WTC11 (cell line): ENCODE measurements around the gene ZNF668. TPM values are rescaled to one million over a fixed set of nuclear protein-coding genes. Genes with fewer than 3 reads are reported as not detected.

Experiments used
- ATAC-seq: fragments of 200-7000 bp; cut with Tn5 transposase; 2 replicates; pipeline ENCODE4 v1.10.0; 2021; ENCODE audit warnings: mild to moderate bottlenecking, moderate library complexity
- CTCF ChIA-PET: fragments of 300-600 bp; sonication (Branson Sonifier 250); formaldehyde crosslinking; loops from one replicate; lab custom pipeline; 2021; ENCODE audit warnings: antibody characterized with exemption; lab: Charles Lee
- POLR2A ChIA-PET: fragments of 350-600 bp; sonication (Branson Sonifier 250); formaldehyde crosslinking; loops from one replicate; lab custom pipeline; 2021; ENCODE audit warnings: antibody characterized with exemption; lab: Charles Lee
- DNase-seq: peaks from one replicate; pipeline ENCODE4 v3.0.0; 2021; ENCODE audit warnings: low spot score
- H3K27ac Mint-ChIP-seq: 2 replicates; pipeline ENCODE4 v1.8.0; 2021; ENCODE audit warnings: mixed read lengths
- H3K27me3 Mint-ChIP-seq: 2 replicates; pipeline ENCODE4 v1.8.0; 2021; ENCODE audit warnings: low read depth, mild to moderate bottlenecking, moderate library complexity, mixed read lengths
- H3K36me3 Mint-ChIP-seq: 2 replicates; pipeline ENCODE4 v1.8.0; 2021; ENCODE audit warnings: mixed read lengths
- H3K4me1 Mint-ChIP-seq: 2 replicates; pipeline ENCODE4 v1.8.0; 2022; ENCODE audit warnings: mixed read lengths
- H3K4me3 Mint-ChIP-seq: 2 replicates; pipeline ENCODE4 v1.8.0; 2021; ENCODE audit warnings: mild to moderate bottlenecking, moderate library complexity, mixed read lengths
- H3K9me3 Mint-ChIP-seq: 2 replicates; pipeline ENCODE4 v1.8.0; 2021; ENCODE audit warnings: mixed read lengths
- ATF2 ChIP-seq: sonication (generic); formaldehyde crosslinking; IDR thresholded peaks from 2 replicates; pipeline ENCODE4 v1.8.1; 2022; ENCODE audit warnings: low read depth, missing genetic modification reagents, borderline replicate concordance
- CDX4 ChIP-seq: fragments of 250-450 bp; sonication (Bioruptor Pico); IDR thresholded peaks from 2 replicates; pipeline ENCODE4 v1.9.0; 2021; ENCODE audit warnings: moderate library complexity, mild to moderate bottlenecking, inconsistent platforms, borderline replicate concordance
- CREB1 ChIP-seq: sonication (generic); formaldehyde crosslinking; IDR thresholded peaks from 2 replicates; pipeline ENCODE4 v1.8.0; 2023; ENCODE audit warnings: mild to moderate bottlenecking, missing genetic modification reagents
- FOXJ3 ChIP-seq: sonication (generic); formaldehyde crosslinking; IDR thresholded peaks from 2 replicates; pipeline ENCODE4 v1.9.0; 2021; ENCODE audit warnings: missing genetic modification reagents, mild to moderate bottlenecking, borderline replicate concordance
- FOXP1 ChIP-seq: sonication (generic); formaldehyde crosslinking; IDR thresholded peaks from 2 replicates; pipeline ENCODE4 v1.8.0; 2022; ENCODE audit warnings: missing genetic modification reagents, mild to moderate bottlenecking, moderate library complexity, borderline replicate concordance
- MXD4 ChIP-seq: fragments of 250-450 bp; sonication (Bioruptor Pico); IDR thresholded peaks from 2 replicates; pipeline ENCODE4 v1.8.0; 2021; ENCODE audit warnings: mild to moderate bottlenecking, moderate library complexity, borderline replicate concordance
- NFE2L1 ChIP-seq: sonication (generic); formaldehyde crosslinking; IDR thresholded peaks from 2 replicates; pipeline ENCODE4 v1.8.1; 2023; ENCODE audit warnings: missing genetic modification reagents
- NR2C2 ChIP-seq: sonication (generic); formaldehyde crosslinking; IDR thresholded peaks from 2 replicates; pipeline ENCODE4 v1.8.0; 2022; ENCODE audit warnings: mild to moderate bottlenecking, missing genetic modification reagents
- NR3C1 ChIP-seq: sonication (generic); formaldehyde crosslinking; conservative IDR thresholded peaks from 2 replicates; pipeline ENCODE4 v1.8.1; 2023; ENCODE audit warnings: low read depth, mild to moderate bottlenecking, missing genetic modification reagents
- STAT6 ChIP-seq: sonication (generic); formaldehyde crosslinking; conservative IDR thresholded peaks from 2 replicates; pipeline ENCODE4 v1.8.1; 2023; ENCODE audit warnings: mild to moderate bottlenecking, low read depth, missing genetic modification reagents, moderate library complexity
- ZNF317 ChIP-seq: sonication (generic); formaldehyde crosslinking; IDR thresholded peaks from 2 replicates; pipeline ENCODE4 v1.8.1; 2023; ENCODE audit warnings: low read depth, mild to moderate bottlenecking, moderate library complexity, missing genetic modification reagents, borderline replicate concordance
- ZNF416 ChIP-seq: fragments of 250-450 bp; sonication (Bioruptor Pico); IDR thresholded peaks from 2 replicates; pipeline ENCODE4 v1.9.0; 2021; ENCODE audit warnings: mild to moderate bottlenecking, inconsistent platforms
- ZNF423 ChIP-seq: fragments of 250-450 bp; sonication (Bioruptor Pico); IDR thresholded peaks from 2 replicates; pipeline ENCODE4 v2.1.2; 2022; ENCODE audit warnings: mild to moderate bottlenecking, moderate library complexity
- total RNA-seq: library from RNA; stranded (reverse); gene quantifications from 3 replicates; pipeline ENCODE4 v1.2.3, GENCODE V29; 2021
- TF ChIP-seq, protein P1 (sequence below): sonication (generic); formaldehyde crosslinking; IDR thresholded peaks from 2 replicates; pipeline ENCODE4 v1.8.1; 2023; ENCODE audit warnings: mild to moderate bottlenecking, moderate library complexity, missing genetic modification reagents
- TF ChIP-seq, protein P2 (sequence below): sonication (generic); formaldehyde crosslinking; IDR thresholded peaks from 2 replicates; pipeline ENCODE4 v1.8.0; 2022; ENCODE audit warnings: mild to moderate bottlenecking, missing genetic modification reagents
- TF ChIP-seq, protein P3 (sequence below): sonication (generic); formaldehyde crosslinking; IDR thresholded peaks from 2 replicates; pipeline ENCODE4 v1.8.0; 2023; ENCODE audit warnings: mild to moderate bottlenecking, missing genetic modification reagents
- TF ChIP-seq, protein P4 (sequence below): fragments of 250-450 bp; sonication (Bioruptor Pico); IDR thresholded peaks from 2 replicates; pipeline ENCODE4 v2.1.2; 2022; ENCODE audit warnings: mild to moderate bottlenecking, moderate library complexity
- TF ChIP-seq, protein P5 (sequence below): sonication (generic); formaldehyde crosslinking; IDR thresholded peaks from 2 replicates; pipeline ENCODE4 v1.8.1; 2022; ENCODE audit warnings: mild to moderate bottlenecking, missing genetic modification reagents, moderate library complexity, borderline replicate concordance

The ZNF668 gene
- total RNA-seq, 1 experiment from 2014 or later = 17.3 TPM

GRCh38 chr16:31022544-31023251 is 51.3 kb downstream of the ZNF668 start:
- TF ChIP-seq, protein P1, sequence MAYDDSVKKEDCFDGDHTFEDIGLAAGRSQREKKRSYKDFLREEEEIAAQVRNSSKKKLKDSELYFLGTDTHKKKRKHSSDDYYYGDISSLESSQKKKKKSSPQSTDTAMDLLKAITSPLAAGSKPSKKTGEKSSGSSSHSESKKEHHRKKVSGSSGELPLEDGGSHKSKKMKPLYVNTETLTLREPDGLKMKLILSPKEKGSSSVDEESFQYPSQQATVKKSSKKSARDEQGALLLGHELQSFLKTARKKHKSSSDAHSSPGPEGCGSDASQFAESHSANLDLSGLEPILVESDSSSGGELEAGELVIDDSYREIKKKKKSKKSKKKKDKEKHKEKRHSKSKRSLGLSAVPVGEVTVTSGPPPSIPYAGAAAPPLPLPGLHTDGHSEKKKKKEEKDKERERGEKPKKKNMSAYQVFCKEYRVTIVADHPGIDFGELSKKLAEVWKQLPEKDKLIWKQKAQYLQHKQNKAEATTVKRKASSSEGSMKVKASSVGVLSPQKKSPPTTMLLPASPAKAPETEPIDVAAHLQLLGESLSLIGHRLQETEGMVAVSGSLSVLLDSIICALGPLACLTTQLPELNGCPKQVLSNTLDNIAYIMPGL = no peak
- TF ChIP-seq, protein P2, sequence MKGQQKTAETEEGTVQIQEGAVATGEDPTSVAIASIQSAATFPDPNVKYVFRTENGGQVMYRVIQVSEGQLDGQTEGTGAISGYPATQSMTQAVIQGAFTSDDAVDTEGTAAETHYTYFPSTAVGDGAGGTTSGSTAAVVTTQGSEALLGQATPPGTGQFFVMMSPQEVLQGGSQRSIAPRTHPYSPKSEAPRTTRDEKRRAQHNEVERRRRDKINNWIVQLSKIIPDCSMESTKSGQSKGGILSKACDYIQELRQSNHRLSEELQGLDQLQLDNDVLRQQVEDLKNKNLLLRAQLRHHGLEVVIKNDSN (CRISPR knock-in tag) = no peak
- TF ChIP-seq, protein P3, sequence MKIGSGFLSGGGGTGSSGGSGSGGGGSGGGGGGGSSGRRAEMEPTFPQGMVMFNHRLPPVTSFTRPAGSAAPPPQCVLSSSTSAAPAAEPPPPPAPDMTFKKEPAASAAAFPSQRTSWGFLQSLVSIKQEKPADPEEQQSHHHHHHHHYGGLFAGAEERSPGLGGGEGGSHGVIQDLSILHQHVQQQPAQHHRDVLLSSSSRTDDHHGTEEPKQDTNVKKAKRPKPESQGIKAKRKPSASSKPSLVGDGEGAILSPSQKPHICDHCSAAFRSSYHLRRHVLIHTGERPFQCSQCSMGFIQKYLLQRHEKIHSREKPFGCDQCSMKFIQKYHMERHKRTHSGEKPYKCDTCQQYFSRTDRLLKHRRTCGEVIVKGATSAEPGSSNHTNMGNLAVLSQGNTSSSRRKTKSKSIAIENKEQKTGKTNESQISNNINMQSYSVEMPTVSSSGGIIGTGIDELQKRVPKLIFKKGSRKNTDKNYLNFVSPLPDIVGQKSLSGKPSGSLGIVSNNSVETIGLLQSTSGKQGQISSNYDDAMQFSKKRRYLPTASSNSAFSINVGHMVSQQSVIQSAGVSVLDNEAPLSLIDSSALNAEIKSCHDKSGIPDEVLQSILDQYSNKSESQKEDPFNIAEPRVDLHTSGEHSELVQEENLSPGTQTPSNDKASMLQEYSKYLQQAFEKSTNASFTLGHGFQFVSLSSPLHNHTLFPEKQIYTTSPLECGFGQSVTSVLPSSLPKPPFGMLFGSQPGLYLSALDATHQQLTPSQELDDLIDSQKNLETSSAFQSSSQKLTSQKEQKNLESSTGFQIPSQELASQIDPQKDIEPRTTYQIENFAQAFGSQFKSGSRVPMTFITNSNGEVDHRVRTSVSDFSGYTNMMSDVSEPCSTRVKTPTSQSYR = no peak
- no peak for TF ChIP-seq CDX4
- no peak for TF ChIP-seq NFE2L1 (CRISPR knock-in tag)
- no peak for TF ChIP-seq ZNF317 (CRISPR knock-in tag)
- no peak for TF ChIP-seq ZNF423 (CRISPR knock-in tag)
- TF ChIP-seq, protein P4, sequence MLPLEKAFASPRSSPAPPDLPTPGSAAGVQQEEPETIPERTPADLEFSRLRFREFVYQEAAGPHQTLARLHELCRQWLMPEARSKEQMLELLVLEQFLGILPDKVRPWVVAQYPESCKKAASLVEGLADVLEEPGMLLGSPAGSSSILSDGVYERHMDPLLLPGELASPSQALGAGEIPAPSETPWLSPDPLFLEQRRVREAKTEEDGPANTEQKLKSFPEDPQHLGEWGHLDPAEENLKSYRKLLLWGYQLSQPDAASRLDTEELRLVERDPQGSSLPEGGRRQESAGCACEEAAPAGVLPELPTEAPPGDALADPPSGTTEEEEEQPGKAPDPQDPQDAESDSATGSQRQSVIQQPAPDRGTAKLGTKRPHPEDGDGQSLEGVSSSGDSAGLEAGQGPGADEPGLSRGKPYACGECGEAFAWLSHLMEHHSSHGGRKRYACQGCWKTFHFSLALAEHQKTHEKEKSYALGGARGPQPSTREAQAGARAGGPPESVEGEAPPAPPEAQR (CRISPR knock-in tag) = no peak
- TF ChIP-seq ZNF416 = no peak
- TF ChIP-seq, protein P5, sequence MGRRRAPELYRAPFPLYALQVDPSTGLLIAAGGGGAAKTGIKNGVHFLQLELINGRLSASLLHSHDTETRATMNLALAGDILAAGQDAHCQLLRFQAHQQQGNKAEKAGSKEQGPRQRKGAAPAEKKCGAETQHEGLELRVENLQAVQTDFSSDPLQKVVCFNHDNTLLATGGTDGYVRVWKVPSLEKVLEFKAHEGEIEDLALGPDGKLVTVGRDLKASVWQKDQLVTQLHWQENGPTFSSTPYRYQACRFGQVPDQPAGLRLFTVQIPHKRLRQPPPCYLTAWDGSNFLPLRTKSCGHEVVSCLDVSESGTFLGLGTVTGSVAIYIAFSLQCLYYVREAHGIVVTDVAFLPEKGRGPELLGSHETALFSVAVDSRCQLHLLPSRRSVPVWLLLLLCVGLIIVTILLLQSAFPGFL (CRISPR knock-in tag) = no peak
- no peak for TF ChIP-seq CREB1 (CRISPR knock-in tag)
- TF ChIP-seq NR3C1 (CRISPR knock-in tag) = no peak
- Mint-ChIP-seq H3K4me1 (peaks cover 4% of the 10 kb centered on the region; the same call in 1 of the 2 replicates), H3K9me3 (no peaks in the 10 kb centered on the region), H3K27ac (no peak overlapping the region; the same call in 1 of the 2 replicates), H3K36me3 (no peaks in the 10 kb centered on the region), H3K27me3 (no peaks in the 10 kb centered on the region), H3K4me3 (no peak overlapping the region)
- ATAC-seq (no peak), DNase-seq (no peak)
- ChIA-PET POLR2A (interaction anchor here (1.1 kb wide), 1 partner anchor 51 kb away, joined by 7 read pairs; the partner anchor contains the start of genes ZNF646 and ZNF668), CTCF (interaction anchor here (1.7 to 3.2 kb wide), 2 partner anchors 19 to 38 kb away, joined by 8 to 11 read pairs; partner anchors contain the start of gene HSD3B7)

GRCh38 chr16:31020536-31020935 is 53.5 kb downstream of the ZNF668 start:
- Mint-ChIP-seq H3K36me3 (no peaks in the 10 kb centered on the region), H3K4me3 (no peak overlapping the region), H3K4me1 (peaks cover 2% of the 10 kb centered on the region; the same call in 1 of the 2 replicates), H3K27me3 (0 out of 2 replicates have a peak, but pooled peaks cover under 1% of the 10 kb centered on the region), H3K9me3 (no peaks in the 10 kb centered on the region), H3K27ac (no peak overlapping the region)
- CTCF ChIA-PET = no interaction called here
- POLR2A ChIA-PET = no interaction called here
- DNase-seq (no peak), ATAC-seq (no peak)
- TF ChIP-seq, protein P5 (CRISPR knock-in tag) = no peak
- TF ChIP-seq STAT6 (CRISPR knock-in tag) = no peak
- no peak for TF ChIP-seq MXD4 (CRISPR knock-in tag)
- TF ChIP-seq ATF2 = no peak
- no peak for TF ChIP-seq FOXJ3 (CRISPR knock-in tag)
- TF ChIP-seq NR2C2 (CRISPR knock-in tag) = no peak
- TF ChIP-seq ZNF423 (CRISPR knock-in tag) = no peak
- TF ChIP-seq FOXP1 (CRISPR knock-in tag) = no peak
